Astrocyte (in vitro differentiated cells and primary cell): ENCODE measurements around the gene CD300E.
"Not testable (repeated sequence)": the region's sequence is repeated elsewhere in the genome, so short reads cannot be mapped to it uniquely, and the experiment has no call there.

Experiments
- EZH2 ChIP-seq: IDR thresholded peaks from 2 replicates; pipeline ENCODE4 v1.6.1; 2012; ENCODE audit warnings: mild to moderate bottlenecking, low read length, inconsistent platforms; ENCODE audit not compliant: insufficient read depth
- TF ChIP-seq, protein P1 (sequence below): IDR thresholded peaks from 2 replicates; pipeline ENCODE4 v1.5.1; 2011; ENCODE audit warnings: low read depth, mild to moderate bottlenecking, inconsistent platforms, low read length, moderate library complexity; ENCODE audit not compliant: insufficient read depth

- TF ChIP-seq, protein P1, sequence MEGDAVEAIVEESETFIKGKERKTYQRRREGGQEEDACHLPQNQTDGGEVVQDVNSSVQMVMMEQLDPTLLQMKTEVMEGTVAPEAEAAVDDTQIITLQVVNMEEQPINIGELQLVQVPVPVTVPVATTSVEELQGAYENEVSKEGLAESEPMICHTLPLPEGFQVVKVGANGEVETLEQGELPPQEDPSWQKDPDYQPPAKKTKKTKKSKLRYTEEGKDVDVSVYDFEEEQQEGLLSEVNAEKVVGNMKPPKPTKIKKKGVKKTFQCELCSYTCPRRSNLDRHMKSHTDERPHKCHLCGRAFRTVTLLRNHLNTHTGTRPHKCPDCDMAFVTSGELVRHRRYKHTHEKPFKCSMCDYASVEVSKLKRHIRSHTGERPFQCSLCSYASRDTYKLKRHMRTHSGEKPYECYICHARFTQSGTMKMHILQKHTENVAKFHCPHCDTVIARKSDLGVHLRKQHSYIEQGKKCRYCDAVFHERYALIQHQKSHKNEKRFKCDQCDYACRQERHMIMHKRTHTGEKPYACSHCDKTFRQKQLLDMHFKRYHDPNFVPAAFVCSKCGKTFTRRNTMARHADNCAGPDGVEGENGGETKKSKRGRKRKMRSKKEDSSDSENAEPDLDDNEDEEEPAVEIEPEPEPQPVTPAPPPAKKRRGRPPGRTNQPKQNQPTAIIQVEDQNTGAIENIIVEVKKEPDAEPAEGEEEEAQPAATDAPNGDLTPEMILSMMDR: not testable (repeated sequence)
- TF ChIP-seq EZH2: not testable (repeated sequence)
Measured at GRCh38 chr17:74573635-74574034, 49.9 kb downstream of the CD300E start.
